Panc1 (cell line): ENCODE data around the gene GNAT3. TPM values are rescaled to one million over a fixed set of nuclear protein-coding genes. Genes with fewer than 3 reads are reported as not detected.

ENCODE experiments used
- ATAC-seq: fragments of 200-7000 bp; cut with Tn5 transposase; 2 replicates; pipeline ENCODE4 v1.9.1; 2020; ENCODE audit warnings: mild to moderate bottlenecking, moderate library complexity
- BruUV-seq: library from RNA; stranded (reverse); fragments of 400-500 nt; replicated peaks from 2 replicates; lab custom pipeline; 2021; lab: Mats Ljungman, UMichigan
- CTCF ChIA-PET: fragments of 300-600 bp; sonication (Branson Sonifier 250); formaldehyde crosslinking; loops from one replicate; lab custom pipeline; 2022; ENCODE audit warnings: antibody characterized with exemption; lab: Charles Lee
- POLR2A ChIA-PET: fragments of 300-600 bp; sonication (Branson Sonifier 250); formaldehyde crosslinking; loops from one replicate; lab custom pipeline; 2022; ENCODE audit warnings: antibody characterized with exemption; lab: Charles Lee
- DNase-seq: peaks from one replicate; pipeline ENCODE4 v3.0.0-alpha.2; 2010; ENCODE audit warnings: low read depth, low spot score
- H3K27ac ChIP-seq: 2 replicates; pipeline ENCODE4 v1.5.1; 2011; ENCODE audit warnings: mild to moderate bottlenecking, low read length, inconsistent platforms
- H3K27me3 ChIP-seq: fragments of 200-500 bp; sonication (Bioruptor generic); 2 replicates; pipeline ENCODE4 v1.6.0; 2014; ENCODE audit warnings: low read length, inconsistent platforms; ENCODE audit not compliant: control insufficient read depth, insufficient read depth
- H3K36me3 ChIP-seq: fragments of 200-500 bp; sonication (Bioruptor generic); 2 replicates; pipeline ENCODE4 v1.5.1; 2014; ENCODE audit warnings: inconsistent platforms, mild to moderate bottlenecking, low read length, moderate library complexity; ENCODE audit not compliant: control insufficient read depth, insufficient read depth
- H3K4me1 ChIP-seq: 2 replicates; pipeline ENCODE4 v1.5.1; 2011; ENCODE audit warnings: inconsistent platforms, mild to moderate bottlenecking, low read length, moderate library complexity; ENCODE audit not compliant: control insufficient read depth, insufficient read depth
- H3K4me3 ChIP-seq, 2 experiments: 2 replicates each; pipeline ENCODE4 v1.5.1; 2011 to 2012; ENCODE audit warnings: low read depth in 2 of 2, low read length in 2 of 2, mild to moderate bottlenecking in 2 of 2, inconsistent platforms in 1 of 2, moderate library complexity in 1 of 2
- H3K9me3 ChIP-seq: fragments of 200-500 bp; sonication (Bioruptor generic); 2 replicates; pipeline ENCODE4 v1.5.1; 2014; ENCODE audit warnings: low read depth, mild to moderate bottlenecking, inconsistent platforms, low read length, moderate library complexity; ENCODE audit not compliant: control insufficient read depth, insufficient read depth
- POLR2AphosphoS5 ChIP-seq: IDR thresholded peaks from 2 replicates; pipeline ENCODE4 v1.6.1; 2012; ENCODE audit warnings: mild to moderate bottlenecking, low read depth, low read length, moderate library complexity
- SIN3A ChIP-seq: IDR thresholded peaks from 2 replicates; pipeline ENCODE4 v1.6.1; 2012; ENCODE audit warnings: low read depth, mild to moderate bottlenecking, low read length, moderate library complexity, borderline replicate concordance; ENCODE audit not compliant: insufficient read depth
- TCF7L2 ChIP-seq: IDR thresholded peaks from 2 replicates; pipeline ENCODE4 v1.6.1; 2011; ENCODE audit warnings: mild to moderate bottlenecking, low read depth, low read length, inconsistent platforms
- in situ Hi-C: cut with HindIII; loops from 2 replicates; pipeline ENCODE4 v1.10.0; 2016; ENCODE audit warnings: low sequenced_read_pairs, low pct_unique_long_range_greater_than_20kb
- intact Hi-C: fragments of 100-400 bp; cut with micrococcal nuclease; formaldehyde crosslinking; loops from one replicate; pipeline ENCODE4 v1.10.0; 2022; ENCODE audit not compliant: unreplicated experiment
- total RNA-seq: library from RNA; stranded (reverse); gene quantifications from one replicate; pipeline ENCODE4 v1.2.1, GENCODE V29; 2021; ENCODE audit not compliant: unreplicated experiment
- TF ChIP-seq, protein P1 (sequence below): fragments of 450-650 bp; IDR thresholded peaks from 2 replicates; pipeline ENCODE4 v1.5.1; 2017; ENCODE audit warnings: mild to moderate bottlenecking
- TF ChIP-seq, protein P2 (sequence below), 2 experiments: IDR thresholded peaks; 2 replicates each; pipeline ENCODE4 v1.6.1; 2011 to 2012; ENCODE audit warnings: low read depth in 2 of 2, control low read depth in 1 of 2, low read length in 1 of 2, mild to moderate bottlenecking in 1 of 2, moderate library complexity in 1 of 2; ENCODE audit not compliant: insufficient read depth in 1 of 2

Gene GNAT3
- total RNA-seq, 1 experiment from 2014 or later: not detected

DNA sequence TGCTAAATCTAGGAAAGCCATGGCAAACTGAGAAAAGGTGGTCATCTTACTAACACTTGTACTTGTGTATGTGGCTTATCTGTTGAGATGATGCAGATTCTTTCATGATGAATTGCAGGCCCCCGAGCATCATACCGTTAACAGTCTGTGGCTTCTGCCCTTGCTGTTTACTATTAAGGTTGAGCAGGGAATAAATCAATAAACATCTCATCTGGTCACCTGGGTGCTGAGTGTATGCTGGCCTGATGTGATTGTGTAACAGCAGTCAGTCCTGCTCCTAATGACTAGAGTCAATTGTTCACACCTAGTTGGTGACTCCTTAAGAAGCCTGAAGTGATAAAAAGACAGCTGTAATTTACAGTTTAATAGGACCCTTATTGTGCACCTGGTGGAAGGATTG, 8.3 kb upstream of the GNAT3 start:
- H3K4me3 ChIP-seq: no peak overlapping the region
- H3K27ac ChIP-seq: no peak overlapping the region
- no peaks in the 10 kb centered on the region for H3K4me1 ChIP-seq
- no TSS peak for BruUV-seq
- ChIA-PET CTCF (no interaction called here), POLR2A (no interaction called here)
- TF ChIP-seq TCF7L2: no peak
- TF ChIP-seq, protein P1, sequence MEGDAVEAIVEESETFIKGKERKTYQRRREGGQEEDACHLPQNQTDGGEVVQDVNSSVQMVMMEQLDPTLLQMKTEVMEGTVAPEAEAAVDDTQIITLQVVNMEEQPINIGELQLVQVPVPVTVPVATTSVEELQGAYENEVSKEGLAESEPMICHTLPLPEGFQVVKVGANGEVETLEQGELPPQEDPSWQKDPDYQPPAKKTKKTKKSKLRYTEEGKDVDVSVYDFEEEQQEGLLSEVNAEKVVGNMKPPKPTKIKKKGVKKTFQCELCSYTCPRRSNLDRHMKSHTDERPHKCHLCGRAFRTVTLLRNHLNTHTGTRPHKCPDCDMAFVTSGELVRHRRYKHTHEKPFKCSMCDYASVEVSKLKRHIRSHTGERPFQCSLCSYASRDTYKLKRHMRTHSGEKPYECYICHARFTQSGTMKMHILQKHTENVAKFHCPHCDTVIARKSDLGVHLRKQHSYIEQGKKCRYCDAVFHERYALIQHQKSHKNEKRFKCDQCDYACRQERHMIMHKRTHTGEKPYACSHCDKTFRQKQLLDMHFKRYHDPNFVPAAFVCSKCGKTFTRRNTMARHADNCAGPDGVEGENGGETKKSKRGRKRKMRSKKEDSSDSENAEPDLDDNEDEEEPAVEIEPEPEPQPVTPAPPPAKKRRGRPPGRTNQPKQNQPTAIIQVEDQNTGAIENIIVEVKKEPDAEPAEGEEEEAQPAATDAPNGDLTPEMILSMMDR: no peak
- no peaks in the 10 kb centered on the region for H3K27me3 ChIP-seq
- in situ Hi-C loops (no loop called here), intact Hi-C loops (no loop called here)
- no peaks in the 10 kb centered on the region for H3K36me3 ChIP-seq
- no peak for ATAC-seq
- no peak for DNase-seq
- no peaks in the 10 kb centered on the region for H3K9me3 ChIP-seq

DNA sequence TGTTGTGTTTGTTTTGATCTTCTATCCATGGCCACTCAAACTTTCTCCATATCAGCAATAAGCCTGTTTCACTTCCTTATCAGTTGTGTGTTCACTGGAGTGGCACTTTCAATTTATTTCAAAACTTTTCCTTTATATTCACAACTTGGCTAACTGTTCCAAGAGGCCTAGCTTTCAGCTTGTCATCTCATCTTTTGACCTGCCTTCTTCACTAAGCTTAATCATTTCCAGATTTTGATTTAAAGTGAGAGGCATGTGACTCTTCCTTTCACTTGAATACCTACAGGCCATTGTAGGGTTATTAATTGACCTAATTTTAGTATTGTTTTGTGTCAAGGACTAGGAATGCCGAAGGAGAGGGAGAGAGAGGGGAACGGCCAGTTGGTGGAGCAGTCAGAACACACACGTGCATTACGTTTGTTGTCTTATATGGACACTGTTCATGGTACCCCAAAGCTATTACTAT, 5.5 kb upstream of the GNAT3 start:
- ATAC-seq: no peak
- Histone ChIP-seq H3K36me3 (no peaks in the 10 kb centered on the region), H3K9me3 (no peaks in the 10 kb centered on the region), H3K4me1 (no peaks in the 10 kb centered on the region), H3K27ac (no peak overlapping the region), H3K27me3 (no peaks in the 10 kb centered on the region), H3K4me3 (no peak overlapping the region)
- intact Hi-C loops (no loop called here), in situ Hi-C loops (no loop called here)
- ChIA-PET POLR2A (no interaction called here), CTCF (no interaction called here)
- TF ChIP-seq SIN3A (no peak), TCF7L2 (no peak), POLR2AphosphoS5 (no peak)
- TF ChIP-seq, protein P1: no peak
- TF ChIP-seq, protein P2, sequence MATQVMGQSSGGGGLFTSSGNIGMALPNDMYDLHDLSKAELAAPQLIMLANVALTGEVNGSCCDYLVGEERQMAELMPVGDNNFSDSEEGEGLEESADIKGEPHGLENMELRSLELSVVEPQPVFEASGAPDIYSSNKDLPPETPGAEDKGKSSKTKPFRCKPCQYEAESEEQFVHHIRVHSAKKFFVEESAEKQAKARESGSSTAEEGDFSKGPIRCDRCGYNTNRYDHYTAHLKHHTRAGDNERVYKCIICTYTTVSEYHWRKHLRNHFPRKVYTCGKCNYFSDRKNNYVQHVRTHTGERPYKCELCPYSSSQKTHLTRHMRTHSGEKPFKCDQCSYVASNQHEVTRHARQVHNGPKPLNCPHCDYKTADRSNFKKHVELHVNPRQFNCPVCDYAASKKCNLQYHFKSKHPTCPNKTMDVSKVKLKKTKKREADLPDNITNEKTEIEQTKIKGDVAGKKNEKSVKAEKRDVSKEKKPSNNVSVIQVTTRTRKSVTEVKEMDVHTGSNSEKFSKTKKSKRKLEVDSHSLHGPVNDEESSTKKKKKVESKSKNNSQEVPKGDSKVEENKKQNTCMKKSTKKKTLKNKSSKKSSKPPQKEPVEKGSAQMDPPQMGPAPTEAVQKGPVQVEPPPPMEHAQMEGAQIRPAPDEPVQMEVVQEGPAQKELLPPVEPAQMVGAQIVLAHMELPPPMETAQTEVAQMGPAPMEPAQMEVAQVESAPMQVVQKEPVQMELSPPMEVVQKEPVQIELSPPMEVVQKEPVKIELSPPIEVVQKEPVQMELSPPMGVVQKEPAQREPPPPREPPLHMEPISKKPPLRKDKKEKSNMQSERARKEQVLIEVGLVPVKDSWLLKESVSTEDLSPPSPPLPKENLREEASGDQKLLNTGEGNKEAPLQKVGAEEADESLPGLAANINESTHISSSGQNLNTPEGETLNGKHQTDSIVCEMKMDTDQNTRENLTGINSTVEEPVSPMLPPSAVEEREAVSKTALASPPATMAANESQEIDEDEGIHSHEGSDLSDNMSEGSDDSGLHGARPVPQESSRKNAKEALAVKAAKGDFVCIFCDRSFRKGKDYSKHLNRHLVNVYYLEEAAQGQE (IDR thresholded peaks at IDR 0.05; ENCODE audit: insufficient read depth in 1 of 2, low read depth in 2 of 2, low read length in 1 of 2): no peak
- no peak for DNase-seq
- BruUV-seq: no TSS peak

DNA sequence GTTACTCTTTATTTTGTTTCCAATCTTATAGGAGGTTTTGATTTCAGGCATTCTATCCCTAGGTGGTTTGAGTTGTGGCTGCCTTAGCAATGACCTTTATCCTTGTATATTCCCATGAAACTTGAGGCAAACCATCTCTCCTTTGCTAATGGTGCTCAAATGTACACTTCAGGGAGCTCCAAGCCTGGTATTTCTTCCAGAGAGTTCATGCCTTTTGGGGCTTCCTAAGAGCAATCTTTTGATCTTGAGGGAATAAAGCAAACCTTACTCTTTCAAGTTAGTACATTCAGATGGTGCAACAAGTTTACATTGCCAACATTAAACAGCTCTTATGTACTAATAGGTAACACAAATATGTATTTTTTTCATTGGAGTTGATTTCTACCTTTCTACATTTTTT, 3.4 kb upstream of the GNAT3 start:
- Histone ChIP-seq H3K27me3 (no peaks in the 10 kb centered on the region), H3K4me1 (no peaks in the 10 kb centered on the region), H3K36me3 (no peaks in the 10 kb centered on the region), H3K9me3 (no peaks in the 10 kb centered on the region), H3K4me3 (no peak overlapping the region), H3K27ac (no peak overlapping the region)
- intact Hi-C loops: no loop called here
- no peak for TF ChIP-seq SIN3A
- no TSS peak for BruUV-seq
- POLR2A ChIA-PET: no interaction called here
- CTCF ChIA-PET: no interaction called here
- DNase-seq (no peak), ATAC-seq (no peak)
- in situ Hi-C loops: no loop called here
